Left kidney (tissue), 2 donors: Measurements from ENCODE around the gene WDFY3. TPM values are rescaled to one million over a fixed set of nuclear protein-coding genes. Genes with fewer than 3 reads are reported as not detected.

Experiments used
- DNase-seq: peaks from one replicate; pipeline ENCODE4 v3.0.0-alpha.2; 2013
- polyA plus RNA-seq: library from polyadenylated mRNA; unstranded; fragments of 120-200 nt; gene quantifications from one replicate; pipeline ENCODE4 v1.2.1, GENCODE V29; 2013; ENCODE audit not compliant: insufficient read length

The WDFY3 gene
- polyA plus RNA-seq, 1 donor = 64.9 TPM

- no peak for DNase-seq
Measured at GRCh38 chr4:84792366-84793301, 173.9 kb downstream of the WDFY3 start.

GRCh38 chr4:84790769-84791565, 175.5 kb downstream of the WDFY3 start:
- no peak for DNase-seq

- no peak for DNase-seq
Measured at GRCh38 chr4:84786478-84786877, 180.0 kb downstream of the WDFY3 start.

- DNase-seq = no peak
Measured at GRCh38 chr4:84782517-84782916, 184.0 kb downstream of the WDFY3 start.

GRCh38 chr4:84780719-84781118, 185.8 kb downstream of the WDFY3 start:
- no peak for DNase-seq

- DNase-seq = no peak
Measured at GRCh38 chr4:84778041-84778440, 188.4 kb downstream of the WDFY3 start.

GRCh38 chr4:84767168-84767567, 199.3 kb downstream of the WDFY3 start:
- no peak for DNase-seq

- no peak for DNase-seq
Measured at GRCh38 chr4:84753321-84753972, 213.0 kb downstream of the WDFY3 start.

- DNase-seq = no peak
Measured at GRCh38 chr4:84751707-84752106, 214.8 kb downstream of the WDFY3 start.

GRCh38 chr4:84750960-84751283, 215.6 kb downstream of the WDFY3 start:
- no peak for DNase-seq

GRCh38 chr4:84750260-84750959, 216.1 kb downstream of the WDFY3 start:
- DNase-seq = peak; percentile 44

GRCh38 chr4:84740057-84740456, 226.4 kb downstream of the WDFY3 start:
- DNase-seq = peak; percentile 63

GRCh38 chr4:84738622-84739021, 227.9 kb downstream of the WDFY3 start:
- no peak for DNase-seq

- DNase-seq = no peak
Measured at GRCh38 chr4:84737656-84738055, 228.8 kb downstream of the WDFY3 start.

- no peak for DNase-seq
Measured at GRCh38 chr4:84734037-84734436, 232.5 kb downstream of the WDFY3 start.

- peak; percentile 19 for DNase-seq
Measured at GRCh38 chr4:84733343-84734033, 233.0 kb downstream of the WDFY3 start.

- no peak for DNase-seq
Measured at GRCh38 chr4:84730375-84730774, 236.1 kb downstream of the WDFY3 start.

GRCh38 chr4:84727491-84727890, 239.0 kb downstream of the WDFY3 start:
- no peak for DNase-seq

GRCh38 chr4:84726356-84726755, 240.1 kb downstream of the WDFY3 start:
- DNase-seq = no peak

GRCh38 chr4:84722720-84723119, 243.8 kb downstream of the WDFY3 start:
- no peak for DNase-seq

GRCh38 chr4:84719115-84719514, 247.4 kb downstream of the WDFY3 start:
- no peak for DNase-seq
